Sigmoid colon (tissue), 7 donors: ENCODE results near the gene HECW1. TPM values are rescaled to one million over a fixed set of nuclear protein-coding genes. Genes with fewer than 3 reads are reported as not detected.

Experiments
- DNase-seq: peaks from one replicate; pipeline ENCODE4 v3.0.0-alpha.2; 2019
- H3K27ac ChIP-seq, 4 donors: fragments of 200-600 bp; sonication (generic); one replicate each; pipeline ENCODE4 v1.5.1; 2016 to 2019; ENCODE audit warnings: mild to moderate bottlenecking in 1 of 4
- H3K27me3 ChIP-seq, 3 donors: fragments of 200-600 bp; sonication (generic); one replicate each; pipeline ENCODE4 v1.5.1; 2019; ENCODE audit warnings: mild to moderate bottlenecking in 1 of 3
- H3K36me3 ChIP-seq, 4 donors: fragments of 200-600 bp; sonication (generic); one replicate each; pipeline ENCODE4 v1.5.1; 2016 to 2019
- H3K4me1 ChIP-seq, 4 donors: fragments of 200-600 bp; sonication (generic); one replicate each; pipeline ENCODE4 v1.5.1; 2017 to 2019
- H3K4me3 ChIP-seq, 4 donors: fragments of 200-600 bp; sonication (generic); one replicate each; pipeline ENCODE4 v1.5.1; 2017 to 2019; ENCODE audit warnings: mild to moderate bottlenecking in 2 of 4, moderate library complexity in 1 of 4
- H3K9me3 ChIP-seq, 4 donors: fragments of 200-600 bp in 3 of 4; sonication (generic) in 3 of 4; one replicate each; pipeline versions ENCODE4 v1.5.1 to v1.6.1; 2013 to 2019
- CTCF ChIP-seq, 4 experiments: fragments of 450-650 bp in 3 of 4; fragments of 200-600 bp in 1 of 4; IDR thresholded peaks; one replicate each; pipeline ENCODE4 v1.5.1; 2016 to 2019; ENCODE audit warnings: antibody characterized with exemption in 4 of 4, mild to moderate bottlenecking in 3 of 4, moderate library complexity in 2 of 4
- EP300 ChIP-seq, 4 donors: sonication (generic); formaldehyde crosslinking; IDR thresholded peaks; one replicate each; pipeline ENCODE4 v1.6.1; 2017; ENCODE audit warnings: antibody characterized with exemption in 4 of 4
- POLR2A ChIP-seq, 2 donors: fragments of 450-650 bp; IDR thresholded peaks; one replicate each; pipeline ENCODE4 v1.6.1; 2016; ENCODE audit warnings: antibody characterized with exemption in 2 of 2, mild to moderate bottlenecking in 2 of 2, moderate library complexity in 2 of 2
- POLR2AphosphoS5 ChIP-seq, 4 donors: sonication (generic); formaldehyde crosslinking; IDR thresholded peaks; one replicate each; pipeline ENCODE4 v1.6.1; 2017; ENCODE audit warnings: antibody characterized with exemption in 4 of 4
- WGBS, 2 donors: extraction: QIAGEN DNeasy Blood & Tissue Kit; methylation state at CpG; one replicate each; pipeline ENCODE4 v1.1.7; 2013; 5-methylcytosine and 5-hydroxymethylcytosine counted together
- intact Hi-C: fragments of 100-400 bp; cut with DNase I; formaldehyde crosslinking; loops from one replicate; pipeline ENCODE4 v1.15.1; 2023
- polyA plus RNA-seq, 3 donors: library from polyadenylated mRNA; stranded (reverse); fragments of 200-250 nt; gene quantifications; one replicate each; pipeline ENCODE4 v1.2.3, GENCODE V29; 2013
- total RNA-seq, 4 donors: library from RNA; depleted of rRNA; stranded (reverse); fragments of >200 nt; gene quantifications; one replicate each; pipeline ENCODE4 v1.1.0, GENCODE V29; 2016
- donor health status: healthy with polysubstance abuse.
- donor health status: Bipolar disorder and iron deficiency.
- donor health status: healthy.

The HECW1 gene
- total and polyA plus RNA-seq, 7 donors: 0.33 to 7.8 (median 1.2) TPM

GRCh38 chr7:43516581-43517342 is 404.3 kb downstream of the HECW1 start:
- WGBS, 2 donors: 76% methylated on average over 9 of the region's 9 CpGs
- intact Hi-C loops: no loop called here
- DNase-seq: no peak
- TF ChIP-seq POLR2AphosphoS5 (IDR thresholded peaks at IDR 0.05): no peak
- TF ChIP-seq CTCF (IDR thresholded peaks at IDR 0.05): no peak
- TF ChIP-seq POLR2A (IDR thresholded peaks at IDR 0.05): no peak
- TF ChIP-seq EP300 (IDR thresholded peaks at IDR 0.05): no peak
- H3K36me3 ChIP-seq: no peaks in the 10 kb centered on the region
- no peaks in the 10 kb centered on the region for H3K9me3 ChIP-seq
- H3K27ac ChIP-seq: no peak overlapping the region
- no peaks in the 10 kb centered on the region for H3K4me1 ChIP-seq
- no peak overlapping the region for H3K4me3 ChIP-seq
- H3K27me3 ChIP-seq: no peaks in the 10 kb centered on the region

DNA sequence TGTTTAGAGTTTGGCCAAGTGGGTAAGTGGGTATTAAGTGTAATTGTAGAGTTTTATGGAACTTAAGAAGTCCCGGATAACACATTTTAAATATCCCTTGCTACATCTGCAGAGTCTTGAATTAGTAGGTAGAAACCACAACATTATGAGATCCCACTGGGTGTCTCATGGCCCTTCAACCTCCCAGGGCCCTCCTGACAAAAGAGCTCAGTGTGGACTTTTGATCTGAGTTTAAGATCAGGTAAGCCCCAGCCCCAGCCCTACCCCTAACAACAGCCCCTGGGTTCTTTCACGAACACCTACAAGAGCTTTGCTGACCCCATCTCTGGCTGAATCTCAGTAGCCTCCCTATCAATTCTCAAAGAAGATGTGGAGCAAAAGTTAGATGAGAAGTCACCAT is 405.0 kb downstream of the HECW1 start:
- TF ChIP-seq POLR2A (IDR thresholded peaks at IDR 0.05) (no peak), EP300 (IDR thresholded peaks at IDR 0.05) (no peak), CTCF (IDR thresholded peaks at IDR 0.05) (no peak), POLR2AphosphoS5 (IDR thresholded peaks at IDR 0.05) (no peak)
- 54 to 60% methylated on average over 2 of the region's 2 CpGs for WGBS, 2 donors
- no peak for DNase-seq
- Histone ChIP-seq H3K9me3 (no peaks in the 10 kb centered on the region), H3K27ac (no peak overlapping the region), H3K4me1 (peaks cover 0 to 4% (median 0%) of the 10 kb centered on the region in 4 donors), H3K36me3 (no peaks in the 10 kb centered on the region), H3K4me3 (no peak overlapping the region), H3K27me3 (no peaks in the 10 kb centered on the region)
- intact Hi-C loops: no loop called here

- TF ChIP-seq POLR2AphosphoS5 (IDR thresholded peaks at IDR 0.05) (no peak), POLR2A (IDR thresholded peaks at IDR 0.05) (no peak), CTCF (IDR thresholded peaks at IDR 0.05) (no peak), EP300 (IDR thresholded peaks at IDR 0.05) (no peak)
- 87 to 88% methylated on average over 8 of the region's 8 CpGs for WGBS, 2 donors
- Histone ChIP-seq H3K9me3 (no peaks in the 10 kb centered on the region), H3K27me3 (no peaks in the 10 kb centered on the region), H3K36me3 (no peaks in the 10 kb centered on the region), H3K4me3 (no peak overlapping the region), H3K4me1 (peaks cover 0 to 9% (median 0%) of the 10 kb centered on the region in 4 donors), H3K27ac (no peak overlapping the region)
- DNase-seq: no peak
- intact Hi-C loops: no loop called here
Observed at GRCh38 chr7:43520201-43520600, 407.8 kb downstream of the HECW1 start.

DNA sequence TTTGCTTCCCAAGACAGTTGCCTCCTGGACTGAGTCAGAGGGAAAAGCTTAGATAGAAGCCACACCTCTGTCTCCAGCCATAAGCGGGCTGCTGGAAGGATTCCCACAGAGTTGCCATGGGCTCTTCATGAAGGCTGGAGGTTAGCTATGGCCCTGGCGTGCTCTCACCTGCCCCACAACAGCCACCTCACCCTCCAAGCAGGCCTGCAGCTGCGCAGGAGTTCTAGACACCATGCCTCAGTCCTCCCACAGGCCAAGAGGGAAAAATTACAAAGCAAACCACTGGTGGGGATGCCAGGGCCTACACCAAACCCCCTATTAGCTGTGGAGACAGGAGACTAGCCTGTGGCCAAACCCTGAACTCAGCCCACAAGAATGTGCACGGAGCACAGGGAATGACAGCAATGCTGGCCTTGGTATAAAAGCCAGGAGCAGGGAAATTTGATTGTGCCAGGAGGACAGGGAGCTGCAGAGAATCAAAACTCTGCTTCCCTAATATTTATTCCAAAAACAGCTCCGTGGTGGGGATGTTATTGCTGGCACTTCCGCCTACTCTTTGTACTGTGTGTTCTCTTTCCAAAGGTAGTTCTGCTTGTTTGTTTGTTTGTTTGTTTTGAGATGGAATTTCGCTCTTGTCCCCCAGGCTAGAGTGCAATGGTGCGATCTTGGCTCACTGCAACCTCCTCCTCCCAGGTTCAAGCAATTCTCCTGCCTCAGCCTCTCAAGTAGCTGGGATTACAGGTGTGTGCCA is 410.1 kb downstream of the HECW1 start:
- Histone ChIP-seq H3K4me1 (peaks cover 0 to 9% (median 0%) of the 10 kb centered on the region in 4 donors), H3K4me3 (no peak overlapping the region), H3K36me3 (no peaks in the 10 kb centered on the region), H3K27ac (peak overlapping the region in 1 of 4 donors; percentile 43), H3K9me3 (no peaks in the 10 kb centered on the region), H3K27me3 (no peaks in the 10 kb centered on the region)
- no peak for DNase-seq
- intact Hi-C loops: no loop called here
- TF ChIP-seq POLR2AphosphoS5 (IDR thresholded peaks at IDR 0.05): no peak
- no peak for TF ChIP-seq POLR2A (IDR thresholded peaks at IDR 0.05)
- no peak for TF ChIP-seq EP300 (IDR thresholded peaks at IDR 0.05)
- no peak for TF ChIP-seq CTCF (IDR thresholded peaks at IDR 0.05)
- 78 to 86% methylated on average over 8 of the region's 8 CpGs for WGBS, 2 donors
